ENCODE data around the gene TP53INP2.

GRCh38 chr20:34712525-34713192 lies 8.5 kb downstream of the TP53INP2 start:
- no peak for TF ChIP-seq POLR2AphosphoS5 (IDR thresholded peaks at IDR 0.05; ENCODE audit: low read depth, low read length)
- no peak for TF ChIP-seq CTCF (IDR thresholded peaks at IDR 0.05)
- no peak for TF ChIP-seq SIN3A (IDR thresholded peaks at IDR 0.05; ENCODE audit: borderline replicate concordance, insufficient read depth, low read depth, low read length)
- TF ChIP-seq REST (IDR thresholded peaks at IDR 0.05; ENCODE audit: insufficient read depth in 1 of 2, low read depth in 2 of 2, low read length in 1 of 2): no peak
- no peak for TF ChIP-seq TCF7L2 (IDR thresholded peaks at IDR 0.05; ENCODE audit: low read depth, low read length)

Measured in Panc1 (cell line).